Fibroblast of skin of right biceps (primary cell): Measurements from ENCODE around the gene PTS.
"Not testable (repeated sequence)": the region's sequence is repeated elsewhere in the genome, so short reads cannot be mapped to it uniquely, and the experiment has no call there.

Source experiments
- DNase-seq: peaks from one replicate; pipeline ENCODE4 v3.0.0-alpha.2; 2013

PTS gene

GRCh38 chr11:112226062-112226830 is at the start of gene PTS:
Gene PTS, plus strand, starts transcription at chr11:112226428. Its CDS starts 16 bp downstream, at chr11:112226444.
- peak; percentile 89 for DNase-seq

DNA sequence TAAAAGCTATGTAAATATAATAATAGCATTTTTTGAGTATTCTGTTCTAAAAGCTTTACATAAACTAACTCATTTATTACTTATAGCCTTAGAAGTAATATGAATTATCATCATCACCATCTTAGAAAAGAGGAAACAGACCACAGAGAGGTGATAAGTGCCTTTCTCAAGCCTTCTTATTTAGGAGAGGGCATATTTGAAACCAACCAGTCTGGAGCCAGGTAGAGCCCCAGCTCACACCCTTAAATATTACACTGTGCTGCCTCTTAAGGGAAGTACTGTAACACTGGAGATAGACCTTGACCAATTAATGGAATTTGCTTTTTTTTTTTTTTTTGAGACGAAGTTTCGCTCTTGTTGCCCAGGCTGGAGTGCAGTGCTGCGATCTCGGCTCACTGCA is 48.6 kb upstream of the PTS start:
- no peak for DNase-seq

GRCh38 chr11:112178428-112178827 is 47.8 kb upstream of the PTS start:
- no peak for DNase-seq

DNA sequence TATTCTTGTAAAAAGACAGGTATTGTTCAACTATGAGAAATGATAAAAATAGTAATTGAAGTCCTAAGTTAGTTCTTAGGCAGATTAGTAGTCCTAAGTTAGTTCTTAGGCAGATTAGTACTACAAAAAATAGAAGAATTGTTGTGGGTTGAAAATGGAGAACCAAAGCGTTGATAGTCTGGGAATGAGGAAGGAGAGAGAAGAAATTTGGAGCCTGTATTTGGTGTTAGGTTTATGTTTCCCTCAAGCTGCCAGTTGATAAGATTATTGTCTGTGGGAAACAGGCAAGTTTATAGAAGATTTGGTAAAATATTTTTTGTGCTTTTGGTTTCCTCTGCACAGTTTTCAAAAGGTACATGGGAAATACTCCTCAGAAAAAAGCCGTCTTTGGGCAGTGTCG is 47.3 kb upstream of the PTS start:
- no peak for DNase-seq

GRCh38 chr11:112179601-112180000 is 46.6 kb upstream of the PTS start:
- DNase-seq, result no peak

DNA sequence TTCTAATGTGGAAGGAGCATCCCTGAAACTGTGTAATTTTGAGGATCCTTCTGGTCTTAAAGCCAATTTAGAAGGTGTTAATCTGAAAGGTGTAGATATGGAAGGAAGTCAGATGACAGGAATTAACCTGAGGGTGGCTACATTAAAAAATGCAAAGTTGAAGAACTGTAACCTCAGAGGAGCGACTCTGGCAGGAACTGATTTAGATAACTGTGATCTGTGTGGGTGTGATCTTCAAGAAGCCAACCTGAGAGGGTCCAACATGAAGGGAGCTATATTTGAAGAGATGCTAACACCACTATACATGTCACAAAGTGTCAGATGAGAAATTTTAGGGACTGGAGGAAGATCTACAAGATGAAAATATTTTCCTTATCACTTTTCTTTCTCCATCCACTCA is 43.4 kb upstream of the PTS start:
- no peak for DNase-seq

GRCh38 chr11:112185883-112186282 is 40.3 kb upstream of the PTS start:
- no peak for DNase-seq

- no peak for DNase-seq
Observed at GRCh38 chr11:112186304-112186703, 39.9 kb upstream of the PTS start.

- not testable (repeated sequence) for DNase-seq
Observed at GRCh38 chr11:112195113-112195512, 31.1 kb upstream of the PTS start.

DNA sequence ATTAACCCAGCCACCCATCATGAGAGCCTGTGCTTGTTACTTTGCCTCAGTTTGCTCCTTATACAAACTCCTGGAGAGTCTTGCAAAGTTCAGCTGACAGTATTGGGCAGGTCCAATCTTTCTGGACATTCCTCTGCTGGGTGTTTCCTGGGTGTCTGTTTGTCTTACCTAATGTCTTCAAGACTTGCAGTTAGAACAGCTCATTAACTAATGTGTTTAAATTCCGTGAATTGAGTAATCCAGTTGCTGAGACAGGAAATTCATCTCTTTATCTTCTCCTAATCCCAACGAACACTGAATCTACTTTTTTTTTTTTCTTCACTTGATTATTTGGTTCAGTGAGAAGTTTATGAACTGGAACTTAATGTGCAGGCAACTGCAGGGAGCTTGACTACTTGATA is 30.3 kb upstream of the PTS start:
- DNase-seq, result peak; percentile 6

- no peak for DNase-seq
Observed at GRCh38 chr11:112196519-112197087, 29.6 kb upstream of the PTS start.

- DNase-seq, result not testable (repeated sequence)
Observed at GRCh38 chr11:112199101-112199500, 27.1 kb upstream of the PTS start.

GRCh38 chr11:112200252-112200651 is 26.0 kb upstream of the PTS start:
- DNase-seq, result no peak

GRCh38 chr11:112206071-112206470 is 20.2 kb upstream of the PTS start:
- DNase-seq, result no peak

- no peak for DNase-seq
Observed at GRCh38 chr11:112210890-112211289, 15.3 kb upstream of the PTS start.

- DNase-seq, result no peak
Observed at GRCh38 chr11:112211536-112211935, 14.7 kb upstream of the PTS start.

DNA sequence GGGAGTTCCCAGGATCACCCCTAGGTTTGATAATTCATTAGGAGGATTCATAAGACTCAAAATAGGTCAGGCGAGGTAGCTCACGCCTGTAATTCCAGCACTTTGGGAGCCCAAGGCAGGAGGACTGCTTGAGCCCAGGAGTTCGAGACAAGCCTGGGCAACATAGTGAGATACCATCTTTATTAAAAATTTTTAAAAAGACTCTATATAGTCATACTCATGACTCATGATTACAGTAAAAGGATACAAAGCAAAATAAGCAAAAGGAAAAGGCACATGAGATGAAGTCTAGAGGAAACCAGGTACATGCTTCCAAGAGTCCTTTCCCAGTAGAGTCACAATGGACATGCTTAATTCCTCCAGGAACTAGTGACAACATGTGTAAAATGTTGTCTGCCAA is 13.9 kb upstream of the PTS start:
- DNase-seq, result no peak

GRCh38 chr11:112212710-112213109 is 13.5 kb upstream of the PTS start:
- no peak for DNase-seq

DNA sequence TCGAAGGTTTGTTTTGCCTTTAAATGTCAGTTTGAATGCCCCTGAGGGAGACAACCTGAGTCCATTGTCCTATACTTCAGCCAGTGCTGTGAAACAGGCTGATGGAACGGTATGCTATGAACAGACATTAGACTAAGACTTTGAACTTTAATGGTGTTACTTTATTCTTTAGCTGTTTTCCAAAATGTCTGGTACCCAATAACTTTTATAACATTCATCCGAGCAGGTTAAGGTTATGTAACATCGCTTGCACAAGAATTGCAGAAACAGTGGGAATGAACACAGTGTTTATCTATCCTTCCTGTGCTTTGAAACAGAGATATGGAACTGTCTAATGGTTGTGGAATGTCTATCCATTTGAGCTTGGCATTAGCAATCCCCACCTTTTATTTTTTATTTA is 12.5 kb upstream of the PTS start:
- no peak for DNase-seq

DNA sequence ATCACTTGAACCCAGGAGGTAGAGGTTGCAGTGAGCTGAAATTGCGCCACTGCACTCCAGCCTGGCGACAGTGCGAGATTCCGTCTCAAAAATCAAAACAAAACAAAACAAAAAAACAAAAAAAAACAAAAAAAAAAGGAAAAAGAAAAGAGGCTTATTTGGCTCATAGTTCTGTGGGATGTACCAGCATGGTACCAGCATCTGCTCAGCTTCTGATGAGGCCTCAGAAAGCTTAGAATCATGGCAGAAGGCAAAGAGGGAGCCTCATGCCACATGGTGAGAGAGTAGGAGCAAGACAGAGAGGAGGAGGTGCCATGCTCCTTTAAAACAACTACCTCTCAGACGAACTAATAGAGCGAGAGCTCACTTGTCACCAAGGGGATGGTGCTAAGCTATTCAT is 10.6 kb upstream of the PTS start:
- DNase-seq, result no peak

GRCh38 chr11:112216561-112217105 is 9.6 kb upstream of the PTS start:
- DNase-seq, result peak; percentile 10

GRCh38 chr11:112219476-112220232 is 6.6 kb upstream of the PTS start:
- DNase-seq, result peak; percentile 70

GRCh38 chr11:112221274-112221835 is 4.9 kb upstream of the PTS start:
- no peak for DNase-seq
